Mucosa of stomach (tissue), 1 donor: ENCODE data around the gene HLA-DRA.
"Not testable (repeated sequence)": the region's sequence is repeated elsewhere in the genome, so short reads cannot be mapped to it uniquely, and the experiment has no call there.

Experiments
- H3K27me3 ChIP-seq: one replicate; pipeline ENCODE4 v1.7.0; 2013; ENCODE audit warnings: mild to moderate bottlenecking, low read length; ENCODE audit not compliant: control insufficient read depth, insufficient read depth
- H3K36me3 ChIP-seq: one replicate; pipeline ENCODE4 v1.7.0; 2013; ENCODE audit warnings: low read length; ENCODE audit not compliant: control insufficient read depth, insufficient read depth
- H3K4me1 ChIP-seq: one replicate; pipeline ENCODE4 v1.7.0; 2013; ENCODE audit warnings: mild to moderate bottlenecking, low read length; ENCODE audit not compliant: control insufficient read depth, insufficient read depth
- H3K4me3 ChIP-seq: one replicate; pipeline ENCODE4 v1.7.0; 2013; ENCODE audit warnings: low read length
- H3K9ac ChIP-seq: one replicate; pipeline ENCODE4 v1.7.0; 2013; ENCODE audit warnings: mild to moderate bottlenecking, low read length, moderate library complexity
- H3K9me3 ChIP-seq: one replicate; pipeline ENCODE4 v1.7.0; 2013; ENCODE audit warnings: mild to moderate bottlenecking, low read length, moderate library complexity; ENCODE audit not compliant: control insufficient read depth
- donor health status: Pancreatic carcinoma.

The HLA-DRA gene

GRCh38 chr6:32411566-32412327 lies 27.9 kb upstream of the HLA-DRA start:
- H3K4me3 ChIP-seq, result no peak overlapping the region
- no peaks in the 10 kb centered on the region for H3K4me1 ChIP-seq
- no peaks in the 10 kb centered on the region for H3K36me3 ChIP-seq
- H3K27me3 ChIP-seq, result peaks cover 12% of the 10 kb centered on the region
- no peak overlapping the region for H3K9ac ChIP-seq
- no peaks in the 10 kb centered on the region for H3K9me3 ChIP-seq

- no peaks in the 10 kb centered on the region for H3K4me1 ChIP-seq
- H3K4me3 ChIP-seq, result no peak overlapping the region
- H3K36me3 ChIP-seq, result no peaks in the 10 kb centered on the region
- H3K9ac ChIP-seq, result no peak overlapping the region
- peaks cover 12% of the 10 kb centered on the region for H3K27me3 ChIP-seq
- no peaks in the 10 kb centered on the region for H3K9me3 ChIP-seq
These were observed 26.1 kb upstream of the HLA-DRA start for GRCh38 chr6:32413427-32414047.

- no peaks in the 10 kb centered on the region for H3K4me1 ChIP-seq
- H3K9me3 ChIP-seq, result no peaks in the 10 kb centered on the region
- peaks cover 9% of the 10 kb centered on the region for H3K27me3 ChIP-seq
- no peaks in the 10 kb centered on the region for H3K36me3 ChIP-seq
- H3K4me3 ChIP-seq, result no peak overlapping the region
- H3K9ac ChIP-seq, result no peak overlapping the region
These were observed 24.1 kb upstream of the HLA-DRA start for GRCh38 chr6:32415521-32416019.

- H3K27me3 ChIP-seq, result peaks cover 9% of the 10 kb centered on the region
These were observed 23.7 kb upstream of the HLA-DRA start for GRCh38 chr6:32416036-32416435.

GRCh38 chr6:32424589-32425300 lies 14.9 kb upstream of the HLA-DRA start:
- Histone ChIP-seq H3K9ac (no peak overlapping the region), H3K9me3 (no peaks in the 10 kb centered on the region), H3K36me3 (no peaks in the 10 kb centered on the region), H3K27me3 (no peaks in the 10 kb centered on the region), H3K4me1 (no peaks in the 10 kb centered on the region), H3K4me3 (no peak overlapping the region)

More at GRCh38 chr6:32416036-32416435, 23.7 kb upstream of the HLA-DRA start:
- Histone ChIP-seq H3K4me1 (no peaks in the 10 kb centered on the region), H3K4me3 (no peak overlapping the region), H3K36me3 (no peaks in the 10 kb centered on the region), H3K9me3 (no peaks in the 10 kb centered on the region), H3K9ac (no peak overlapping the region)

GRCh38 chr6:32426338-32426737 lies 13.3 kb upstream of the HLA-DRA start:
- H3K9ac ChIP-seq, result no peak overlapping the region
- H3K4me3 ChIP-seq, result no peak overlapping the region
- no peaks in the 10 kb centered on the region for H3K9me3 ChIP-seq

GRCh38 chr6:32427218-32427617 lies 12.5 kb upstream of the HLA-DRA start:
- no peaks in the 10 kb centered on the region for H3K4me1 ChIP-seq
- no peaks in the 10 kb centered on the region for H3K27me3 ChIP-seq
- H3K4me3 ChIP-seq, result no peak overlapping the region
- H3K9me3 ChIP-seq, result no peaks in the 10 kb centered on the region
- H3K9ac ChIP-seq, result no peak overlapping the region
- H3K36me3 ChIP-seq, result no peaks in the 10 kb centered on the region

More at GRCh38 chr6:32426338-32426737, 13.3 kb upstream of the HLA-DRA start:
- Histone ChIP-seq H3K27me3 (no peaks in the 10 kb centered on the region), H3K4me1 (no peaks in the 10 kb centered on the region), H3K36me3 (no peaks in the 10 kb centered on the region)

GRCh38 chr6:32427934-32428474 lies 11.7 kb upstream of the HLA-DRA start:
- no peaks in the 10 kb centered on the region for H3K4me1 ChIP-seq
- no peaks in the 10 kb centered on the region for H3K9me3 ChIP-seq
- H3K9ac ChIP-seq, result no peak overlapping the region
- H3K27me3 ChIP-seq, result no peaks in the 10 kb centered on the region
- no peaks in the 10 kb centered on the region for H3K36me3 ChIP-seq
- H3K4me3 ChIP-seq, result no peak overlapping the region

GRCh38 chr6:32430179-32430578 lies 9.5 kb upstream of the HLA-DRA start:
- H3K9me3 ChIP-seq, result no peaks in the 10 kb centered on the region
- no peak overlapping the region for H3K4me3 ChIP-seq
- H3K9ac ChIP-seq, result no peak overlapping the region

GRCh38 chr6:32431142-32431541 lies 8.5 kb upstream of the HLA-DRA start:
- Histone ChIP-seq H3K27me3 (no peaks in the 10 kb centered on the region), H3K4me1 (no peaks in the 10 kb centered on the region), H3K4me3 (no peak overlapping the region), H3K36me3 (no peaks in the 10 kb centered on the region), H3K9me3 (no peaks in the 10 kb centered on the region), H3K9ac (no peak overlapping the region)

More at GRCh38 chr6:32430179-32430578, 9.5 kb upstream of the HLA-DRA start:
- Histone ChIP-seq H3K36me3 (no peaks in the 10 kb centered on the region), H3K27me3 (no peaks in the 10 kb centered on the region), H3K4me1 (no peaks in the 10 kb centered on the region)

- no peaks in the 10 kb centered on the region for H3K27me3 ChIP-seq
- no peaks in the 10 kb centered on the region for H3K9me3 ChIP-seq
- H3K4me1 ChIP-seq, result no peaks in the 10 kb centered on the region
- no peak overlapping the region for H3K4me3 ChIP-seq
- no peak overlapping the region for H3K9ac ChIP-seq
- no peaks in the 10 kb centered on the region for H3K36me3 ChIP-seq
These were observed 7.6 kb upstream of the HLA-DRA start for GRCh38 chr6:32432050-32432450.

GRCh38 chr6:32433950-32434349 lies 5.7 kb upstream of the HLA-DRA start:
- not testable (repeated sequence) for H3K4me3 ChIP-seq, H3K27me3 ChIP-seq, H3K36me3 ChIP-seq, H3K9ac ChIP-seq, H3K9me3 ChIP-seq, H3K4me1 ChIP-seq
